ENCODE results near the gene PLCH1.

PLCH1 gene

DNA sequence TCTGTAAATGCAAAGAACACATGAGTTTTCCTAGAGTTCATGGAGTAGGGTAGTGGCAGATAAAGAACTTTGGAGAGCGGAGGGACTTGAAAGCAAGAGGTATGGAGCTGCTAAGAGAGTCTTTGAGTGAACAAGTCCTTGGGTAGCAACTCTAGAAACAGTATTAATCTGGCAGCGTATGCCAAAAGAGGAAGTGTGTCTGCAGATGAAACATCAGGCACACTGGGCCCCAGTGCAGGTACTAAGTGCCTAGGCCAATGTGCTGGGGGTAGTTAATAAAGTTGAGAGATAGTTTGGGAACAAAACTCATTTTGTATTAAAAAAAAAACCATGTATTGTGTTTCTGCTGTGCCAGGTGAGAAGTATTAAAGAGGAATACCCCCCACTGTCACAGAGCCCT is 228.4 kb downstream of the PLCH1 start:
- Histone ChIP-seq H3K27ac (ENCODE audit: extremely low read depth, low read depth, low read length) (no peak overlapping the region), H3K36me3 (ENCODE audit: control insufficient read depth in 2 of 2, insufficient read depth in 1 of 2, low read length in 2 of 2) (peaks cover 0 to 8% of the 10 kb centered on the region in 2 experiments; a peak in 1 of 3 replicates), H3K4me3 (ENCODE audit: low read depth, low read length) (no peak overlapping the region), H3K4me1 (ENCODE audit: control insufficient read depth, insufficient read depth, low read length) (no peaks in the 10 kb centered on the region), H3K9me3 (ENCODE audit: control insufficient read depth, insufficient read depth, low read depth, low read length) (no peaks in the 10 kb centered on the region)
- TF ChIP-seq ZBTB8A (tag by site-specific recombination; IDR thresholded peaks at IDR 0.05) (no peak), ZBTB44 (tag by site-specific recombination; IDR thresholded peaks at IDR 0.05) (no peak), ZNF350 (tag by site-specific recombination; IDR thresholded peaks at IDR 0.05) (no peak), ZNF426 (tag by site-specific recombination; IDR thresholded peaks at IDR 0.05) (no peak), ZNF133 (tag by site-specific recombination; IDR thresholded peaks at IDR 0.05) (no peak), BCL11A (tag by site-specific recombination; IDR thresholded peaks at IDR 0.05; ENCODE audit: low read depth) (no peak)
- TF ChIP-seq, protein P1, sequence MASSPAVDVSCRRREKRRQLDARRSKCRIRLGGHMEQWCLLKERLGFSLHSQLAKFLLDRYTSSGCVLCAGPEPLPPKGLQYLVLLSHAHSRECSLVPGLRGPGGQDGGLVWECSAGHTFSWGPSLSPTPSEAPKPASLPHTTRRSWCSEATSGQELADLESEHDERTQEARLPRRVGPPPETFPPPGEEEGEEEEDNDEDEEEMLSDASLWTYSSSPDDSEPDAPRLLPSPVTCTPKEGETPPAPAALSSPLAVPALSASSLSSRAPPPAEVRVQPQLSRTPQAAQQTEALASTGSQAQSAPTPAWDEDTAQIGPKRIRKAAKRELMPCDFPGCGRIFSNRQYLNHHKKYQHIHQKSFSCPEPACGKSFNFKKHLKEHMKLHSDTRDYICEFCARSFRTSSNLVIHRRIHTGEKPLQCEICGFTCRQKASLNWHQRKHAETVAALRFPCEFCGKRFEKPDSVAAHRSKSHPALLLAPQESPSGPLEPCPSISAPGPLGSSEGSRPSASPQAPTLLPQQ (tag by site-specific recombination; IDR thresholded peaks at IDR 0.05), result no peak
- ChIA-PET CTCF (no interaction called here), POLR2A (no interaction called here)

GRCh38 chr3:155512867-155513261 is 232.0 kb downstream of the PLCH1 start:
- CTCF ChIA-PET, result no interaction called here

More at GRCh38 chr3:155512867-155513261, 232.0 kb downstream of the PLCH1 start:
- peaks cover 0 to 8% of the 10 kb centered on the region in 2 experiments; a peak in 1 of 3 replicates for H3K36me3 ChIP-seq (ENCODE audit: control insufficient read depth in 2 of 2, insufficient read depth in 1 of 2, low read length in 2 of 2)
- no peak overlapping the region for H3K4me3 ChIP-seq (ENCODE audit: low read depth, low read length)
- H3K4me1 ChIP-seq (ENCODE audit: control insufficient read depth, insufficient read depth, low read length), result no peaks in the 10 kb centered on the region
- TF ChIP-seq ZNF350 (tag by site-specific recombination; IDR thresholded peaks at IDR 0.05) (no peak), ZNF433 (tag by site-specific recombination; IDR thresholded peaks at IDR 0.05; ENCODE audit: low read depth) (no peak), ZNF585B (tag by site-specific recombination; IDR thresholded peaks at IDR 0.05) (no peak), ZNF19 (tag by site-specific recombination; IDR thresholded peaks at IDR 0.05; ENCODE audit: low read depth) (no peak), ZBTB11 (tag by site-specific recombination; conservative IDR thresholded peaks at IDR 0.05; ENCODE audit: low read depth) (no peak), ZNF423 (tag by site-specific recombination; IDR thresholded peaks at IDR 0.05) (no peak), ZBTB17 (tag by site-specific recombination; IDR thresholded peaks at IDR 0.05) (no peak), BCL11A (tag by site-specific recombination; IDR thresholded peaks at IDR 0.05; ENCODE audit: low read depth) (no peak), SP3 (tag by site-specific recombination; IDR thresholded peaks at IDR 0.05) (no peak), ZNF341 (tag by site-specific recombination; IDR thresholded peaks at IDR 0.05; ENCODE audit: low read depth) (no peak), INSM2 (tag by site-specific recombination; IDR thresholded peaks at IDR 0.05) (no peak), ZBTB48 (tag by site-specific recombination; IDR thresholded peaks at IDR 0.05) (no peak), ZBTB21 (tag by site-specific recombination; IDR thresholded peaks at IDR 0.05) (no peak)
- H3K9me3 ChIP-seq (ENCODE audit: control insufficient read depth, insufficient read depth, low read depth, low read length), result no peaks in the 10 kb centered on the region
- POLR2A ChIA-PET, result no interaction called here
- H3K27ac ChIP-seq (ENCODE audit: extremely low read depth, low read depth, low read length), result no peak overlapping the region
